Gastrocnemius medialis (tissue), 4 donors: ENCODE results near the gene ATXN1. TPM values are rescaled to one million over a fixed set of nuclear protein-coding genes. Genes with fewer than 3 reads are reported as not detected.
A peak's percentile ranks its signal among the peaks of the same experiment; 100 is the strongest.

Experiments used
- ATAC-seq, 2 donors: fragments of 150-250 bp; one replicate each; pipeline ENCODE4 v1.9.1; 2016
- DNase-seq, 2 donors: peaks; one replicate each; pipeline ENCODE4 v3.0.0-alpha.2; 2019
- H3K27ac ChIP-seq, 4 donors: fragments of 200-600 bp; sonication (generic); 1 replicate in 1 of 4; 2 replicates in 3 of 4; pipeline ENCODE4 v1.5.1; 2016 to 2018; ENCODE audit warnings: mild to moderate bottlenecking in 2 of 4, moderate library complexity in 1 of 4
- H3K27me3 ChIP-seq, 3 donors: fragments of 200-600 bp; sonication (generic) in 2 of 3; 1 replicate in 1 of 3; 2 replicates in 2 of 3; pipeline versions ENCODE4 v1.5.1 to v1.6.0; 2016 to 2019; ENCODE audit warnings: mild to moderate bottlenecking in 1 of 3, moderate library complexity in 1 of 3
- H3K36me3 ChIP-seq, 2 donors: fragments of 200-600 bp; sonication (generic) in 1 of 2; one replicate each; pipeline ENCODE4 v1.5.1; 2017 to 2018
- H3K4me1 ChIP-seq, 2 donors: fragments of 200-600 bp; sonication (generic) in 1 of 2; one replicate each; pipeline ENCODE4 v1.5.1; 2016 to 2017; ENCODE audit warnings: mild to moderate bottlenecking in 2 of 2
- H3K4me3 ChIP-seq, 4 donors: fragments of 200-600 bp; sonication (generic) in 3 of 4; 1 replicate in 1 of 4; 2 replicates in 3 of 4; pipeline ENCODE4 v1.5.1; 2016 to 2019; ENCODE audit warnings: mild to moderate bottlenecking in 2 of 4
- H3K9me3 ChIP-seq, 3 donors: fragments of 200-600 bp; sonication (generic) in 2 of 3; 1 replicate in 1 of 3; 2 replicates in 2 of 3; pipeline ENCODE4 v1.5.1; 2016 to 2019
- CTCF ChIP-seq, 5 experiments: fragments of 450-650 bp in 3 of 5; fragments of 200-600 bp in 2 of 5; sonication (generic) in 2 of 5; IDR thresholded peaks in 4 of 5; conservative IDR thresholded peaks in 1 of 5; 1 replicate in 4 of 5; 2 replicates in 1 of 5; pipeline ENCODE4 v1.5.1; 2016 to 2019; ENCODE audit warnings: antibody characterized with exemption in 5 of 5, mild to moderate bottlenecking in 3 of 5, moderate library complexity in 3 of 5
- POLR2A ChIP-seq, 2 donors: fragments of 450-650 bp; IDR thresholded peaks; one replicate each; pipeline ENCODE4 v1.6.1; 2017; ENCODE audit warnings: antibody characterized with exemption in 2 of 2, mild to moderate bottlenecking in 2 of 2, moderate library complexity in 2 of 2
- in situ Hi-C, 4 donors: fragments of 200-750 bp; cut with MboI; loops; one replicate each; pipeline versions ENCODE4 v1.15.0 to v1.8.0; 2017; ENCODE audit warnings: low sequenced_read_pairs in 4 of 4
- intact Hi-C: fragments of 100-400 bp; cut with DNase I; formaldehyde crosslinking; loops from one replicate; pipeline ENCODE4 v1.15.1; 2023; ENCODE audit warnings: low total_unique reads
- total RNA-seq, 4 donors: library from RNA; depleted of rRNA; stranded (reverse); fragments of >200 nt; gene quantifications; one replicate each; pipeline versions ENCODE4 v1.1.0 to v1.2.3, GENCODE V29; 2016

The ATXN1 gene
- total RNA-seq, 4 donors from 2014 or later: 21.8 to 42.9 (median 33.1) TPM

GRCh38 chr6:16679050-16679449 is 82.2 kb downstream of the ATXN1 start:
- Histone ChIP-seq H3K36me3 (no peaks in the 10 kb centered on the region), H3K9me3 (no peaks in the 10 kb centered on the region), H3K27me3 (no peaks in the 10 kb centered on the region), H3K27ac (no peak overlapping the region), H3K4me1 (peaks cover 39 to 59% of the 10 kb centered on the region in 2 donors), H3K4me3 (no peak overlapping the region)
- DNase-seq (no peak), ATAC-seq (no peak)
- in situ Hi-C loops (loop anchor here in 1 of 4 donors (10.0 kb wide), 1 partner anchor 76 kb away; no protein-coding TSS in a partner anchor), intact Hi-C loops (loop anchor here (10.0 kb wide), 1 partner anchor 344 kb away; no protein-coding TSS in a partner anchor)
- TF ChIP-seq CTCF (IDR thresholded peaks at IDR 0.05 in 4 of 5, conservative IDR thresholded peaks at IDR 0.05 in 1 of 5) (no peak), POLR2A (IDR thresholded peaks at IDR 0.05) (no peak)

GRCh38 chr6:16677458-16677857 is 83.8 kb downstream of the ATXN1 start:
- intact Hi-C loops: loop anchor here (10.0 kb wide), 1 partner anchor 343 kb away; no protein-coding TSS in a partner anchor
- TF ChIP-seq CTCF (IDR thresholded peaks at IDR 0.05 in 4 of 5, conservative IDR thresholded peaks at IDR 0.05 in 1 of 5) (no peak), POLR2A (IDR thresholded peaks at IDR 0.05) (no peak)

GRCh38 chr6:16676978-16677377 is 84.3 kb downstream of the ATXN1 start:
- in situ Hi-C loops (loop anchor here in 1 of 4 donors (10.0 kb wide), 1 partner anchor 78 kb away; no protein-coding TSS in a partner anchor), intact Hi-C loops (loop anchor here (10.0 kb wide), 1 partner anchor 342 kb away; no protein-coding TSS in a partner anchor)
- Histone ChIP-seq H3K27ac (peak overlapping the region; percentile 57 to 74 (median 66)), H3K27me3 (no peaks in the 10 kb centered on the region), H3K36me3 (no peaks in the 10 kb centered on the region), H3K9me3 (no peaks in the 10 kb centered on the region), H3K4me3 (peak overlapping the region in 2 of 4 donors; percentile 10 to 40), H3K4me1 (peaks cover 29 to 58% of the 10 kb centered on the region in 2 donors)
- ATAC-seq (peak; percentile 33 to 75), DNase-seq (peak in 1 of 2 donors; percentile 56)
- no peak for TF ChIP-seq POLR2A (IDR thresholded peaks at IDR 0.05)
- TF ChIP-seq CTCF (IDR thresholded peaks at IDR 0.05 in 4 of 5, conservative IDR thresholded peaks at IDR 0.05 in 1 of 5): no peak

More at GRCh38 chr6:16677458-16677857, 83.8 kb downstream of the ATXN1 start:
- H3K27me3 ChIP-seq: no peaks in the 10 kb centered on the region
- peak overlapping the region; percentile 57 to 74 (median 66) for H3K27ac ChIP-seq
- DNase-seq (no peak), ATAC-seq (no peak)
- peaks cover 29 to 53% of the 10 kb centered on the region in 2 donors for H3K4me1 ChIP-seq
- in situ Hi-C loops: loop anchor here in 1 of 4 donors (10.0 kb wide), 1 partner anchor 77 kb away; no protein-coding TSS in a partner anchor
- H3K4me3 ChIP-seq: peak overlapping the region in 2 of 4 donors; percentile 10 to 40
- no peaks in the 10 kb centered on the region for H3K36me3 ChIP-seq
- no peaks in the 10 kb centered on the region for H3K9me3 ChIP-seq

GRCh38 chr6:16676376-16676775 is 84.9 kb downstream of the ATXN1 start:
- peak overlapping the region; percentile 57 to 74 (median 66) for H3K27ac ChIP-seq
- TF ChIP-seq POLR2A (IDR thresholded peaks at IDR 0.05) (no peak), CTCF (IDR thresholded peaks at IDR 0.05 in 4 of 5, conservative IDR thresholded peaks at IDR 0.05 in 1 of 5) (no peak)
- H3K36me3 ChIP-seq: no peaks in the 10 kb centered on the region
- intact Hi-C loops: loop anchor here (10.0 kb wide), 1 partner anchor 342 kb away; no protein-coding TSS in a partner anchor
- H3K4me3 ChIP-seq: no peak overlapping the region
- H3K9me3 ChIP-seq: no peaks in the 10 kb centered on the region
- no peak for ATAC-seq
- H3K27me3 ChIP-seq: no peaks in the 10 kb centered on the region
- no peak for DNase-seq
- in situ Hi-C loops: loop anchor here in 1 of 4 donors (10.0 kb wide), 1 partner anchor 78 kb away; no protein-coding TSS in a partner anchor
- H3K4me1 ChIP-seq: peaks cover 29 to 55% of the 10 kb centered on the region in 2 donors
